Kidney (tissue), 22 donors: ENCODE data around the gene MAP7. TPM values are rescaled to one million over a fixed set of nuclear protein-coding genes. Genes with fewer than 3 reads are reported as not detected.
A peak's percentile ranks its signal among the peaks of the same experiment; 100 is the strongest.

ENCODE experiments used
- DNase-seq, 5 donors: peaks; one replicate each; pipeline ENCODE4 v3.0.0-alpha.2; 2013 to 2020
- FAIRE-seq: peaks from 2 replicates; lab custom pipeline; 2012; peaks lifted over from hg19 to GRCh38; lab: Jason Lieb, UNC
- H3K27ac ChIP-seq, 2 donors: one replicate each; pipeline ENCODE4 v1.7.0; 2013; ENCODE audit warnings: low read depth in 2 of 2, low read length in 2 of 2, inconsistent platforms in 1 of 2
- H3K27me3 ChIP-seq: one replicate; pipeline ENCODE4 v1.7.1; 2013; ENCODE audit warnings: low read length, inconsistent platforms; ENCODE audit not compliant: control insufficient read depth, insufficient read depth
- H3K36me3 ChIP-seq, 3 donors: one replicate each; pipeline versions ENCODE4 v1.7.0 to v1.7.1; 2013; ENCODE audit warnings: low read length in 3 of 3, control low read depth in 1 of 3, inconsistent platforms in 1 of 3; ENCODE audit not compliant: insufficient read depth in 3 of 3, control insufficient read depth in 2 of 3
- H3K4me1 ChIP-seq, 3 donors: one replicate each; pipeline versions ENCODE4 v1.7.0 to v1.7.1; 2013; ENCODE audit warnings: low read length in 3 of 3, inconsistent platforms in 1 of 3, low read depth in 1 of 3; ENCODE audit not compliant: control insufficient read depth in 2 of 3, insufficient read depth in 2 of 3
- H3K4me3 ChIP-seq, 3 donors: one replicate each; pipeline versions ENCODE4 v1.7.0 to v1.8.1; 2013; ENCODE audit warnings: low read length in 3 of 3, control low read depth in 1 of 3, inconsistent platforms in 1 of 3
- H3K9ac ChIP-seq, 3 donors: one replicate each; pipeline versions ENCODE4 v1.7.0 to v1.7.1; 2013; ENCODE audit warnings: low read length in 3 of 3, control low read depth in 1 of 3, inconsistent platforms in 1 of 3
- H3K9me3 ChIP-seq, 3 donors: one replicate each; pipeline versions ENCODE4 v1.7.0 to v1.7.1; 2013; ENCODE audit warnings: low read length in 3 of 3, control low read depth in 1 of 3, inconsistent platforms in 1 of 3; ENCODE audit not compliant: control insufficient read depth in 2 of 3, insufficient read depth in 1 of 3
- CTCF ChIP-seq: IDR thresholded peaks from 3 replicates; pipeline ENCODE4 v1.5.1; 2012; ENCODE audit warnings: mild to moderate bottlenecking, moderate library complexity, borderline replicate concordance; ENCODE audit not compliant: insufficient read depth; ENCODE audit errors: extremely low read depth
- intact Hi-C: fragments of 100-400 bp; cut with DNase I; formaldehyde crosslinking; loops from one replicate; pipeline ENCODE4 v1.11.1; 2022
- long read RNA-seq, 10 donors: library from polyadenylated mRNA in 1 of 10; unstranded in 1 of 10; transcript quantifications; one replicate each; pipeline ENCODE4 v2.0.0 and lab custom pipeline, GENCODE V29; 2021 to 2026
- polyA plus RNA-seq: library from polyadenylated mRNA; stranded (reverse); fragments of 350-450 nt; fragmentation: Illumina TruSeq; extraction: RNeasy Lipid Tissue Mini Kit (QIAGEN cat#74804); gene quantifications from one replicate; pipeline ENCODE4 v1.2.3, GENCODE V29; 2014; ENCODE audit warnings: low read depth, low replicate concordance; ENCODE audit not compliant: insufficient read depth
- total RNA-seq: library from RNA; stranded (reverse); fragmentation: NEBNext Ultra II Directional; extraction: Animal tissue kit (Norgen Biotek cat#: 25700); gene quantifications from one replicate; pipeline ENCODE4 v1.2.1, GENCODE V29; 2021
- donor health status: control.
- donor health status: control.
- donor health status: control.
- donor health status: control.
- donor health status: control.
- donor health status: DM: yes; HTN: yes; CAD: no.
- donor health status: Normal renal cell carcinoma (clear cell type).

Gene MAP7
- 40.0 TPM for total RNA-seq
- polyA plus RNA-seq: 16.0 TPM
- long read RNA-seq, donor 1, full-length matches to known transcripts: 2 of 2 reads
- long read RNA-seq, donor 1, partial matches to known transcripts: 0 of 2 reads
- long read RNA-seq, donor 1, other reads (novel, unspliced or antisense): 0 of 2 reads
- long read RNA-seq, donor 2, full-length matches to known transcripts: 3 of 3 reads
- long read RNA-seq, donor 2, partial matches to known transcripts: 0 of 3 reads
- long read RNA-seq, donor 2, other reads (novel, unspliced or antisense): 0 of 3 reads
- long read RNA-seq, donor 3, full-length matches to known transcripts: 4 of 4 reads
- long read RNA-seq, donor 3, partial matches to known transcripts: 0 of 4 reads
- long read RNA-seq, donor 3, other reads (novel, unspliced or antisense): 0 of 4 reads
- long read RNA-seq, donor 4, full-length matches to known transcripts: 4 of 4 reads
- long read RNA-seq, donor 4, partial matches to known transcripts: 0 of 4 reads
- long read RNA-seq, donor 4, other reads (novel, unspliced or antisense): 0 of 4 reads
- long read RNA-seq, donor 5: 0 reads
- long read RNA-seq, donor 6: 0 reads
- long read RNA-seq, donor 7, full-length matches to known transcripts: 49 of 64 reads
- long read RNA-seq, donor 7, partial matches to known transcripts: 11 of 64 reads
- long read RNA-seq, donor 7, other reads (novel, unspliced or antisense): 4 of 64 reads
- long read RNA-seq, donor 8: 0 reads
- long read RNA-seq, donor 9: 0 reads
- long read RNA-seq, donor 10, full-length matches to known transcripts: 3 of 3 reads
- long read RNA-seq, donor 10, partial matches to known transcripts: 0 of 3 reads
- long read RNA-seq, donor 10, other reads (novel, unspliced or antisense): 0 of 3 reads

GRCh38 chr6:136550330-136551071, at the start of gene MAP7:
TSS of gene MAP7 (minus strand) at chr6:136550422. CDS start at chr6:136550408, 14 bp downstream.
- peak within 1 kb of the TSS; percentile 3 to 70 (median 43) for H3K9ac ChIP-seq
- peaks cover 7% of the 10 kb centered on the region for H3K27me3 ChIP-seq
- H3K4me1 ChIP-seq: peaks cover 0 to 13% (median 7%) of the 10 kb centered on the region in 3 donors
- H3K27ac ChIP-seq: peak within 1 kb of the TSS; percentile 60 to 74
- intact Hi-C loops: no loop called here
- TF ChIP-seq CTCF: peak; percentile 87
- H3K4me3 ChIP-seq: peak within 1 kb of the TSS; percentile 56 to 71 (median 68)
- H3K9me3 ChIP-seq: no peaks in the 10 kb centered on the region
- FAIRE-seq (no peak), DNase-seq (peak; percentile 88 to 95 (median 89))
- no peaks in the 10 kb centered on the region for H3K36me3 ChIP-seq

GRCh38 chr6:136599329-136600011, 49.2 kb upstream of the MAP7 start:
- no peak overlapping the region for H3K27ac ChIP-seq
- no peak overlapping the region for H3K9ac ChIP-seq
- no peak for FAIRE-seq

More at GRCh38 chr6:136599329-136600011, 49.2 kb upstream of the MAP7 start:
- intact Hi-C loops: no loop called here
- Histone ChIP-seq H3K9me3 (no peaks in the 10 kb centered on the region), H3K4me3 (no peak overlapping the region), H3K27me3 (no peaks in the 10 kb centered on the region), H3K4me1 (no peaks in the 10 kb centered on the region), H3K36me3 (peaks cover 0 to 9% (median 6%) of the 10 kb centered on the region in 3 donors)
- TF ChIP-seq CTCF: no peak
- DNase-seq: peak in 1 of 5 donors; percentile 56
